ENCODE data around the gene MOCS1. TPM values are rescaled to one million over a fixed set of nuclear protein-coding genes. Genes with fewer than 3 reads are reported as not detected.

Gene MOCS1
- total RNA-seq, 1 donor from 2014 or later = 0.20 TPM

DNA sequence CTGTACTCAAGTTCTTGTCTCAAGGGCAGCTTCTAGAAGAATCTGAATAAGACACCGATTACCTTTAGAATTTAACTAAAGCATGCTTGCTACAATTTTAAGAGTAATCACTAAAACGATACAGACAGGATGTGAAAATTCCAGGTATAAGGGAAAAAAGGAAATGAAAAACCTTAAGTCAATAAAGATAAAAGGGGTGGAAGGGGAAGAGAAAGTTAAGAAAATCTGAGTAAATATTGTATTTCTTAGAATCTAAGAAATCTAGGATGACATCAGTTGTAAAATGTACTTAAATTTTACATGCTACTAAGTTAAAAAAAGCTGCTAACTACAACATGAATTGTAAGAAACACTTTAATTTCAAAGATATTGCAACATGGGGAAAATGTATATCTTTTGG, 30.3 kb upstream of the MOCS1 start:
- ChIA-PET POLR2A (no interaction called here), CTCF (no interaction called here)
- no peak for ATAC-seq (ENCODE audit: low read depth)
- Mint-ChIP-seq H3K27me3 (peaks cover 6% of the 10 kb centered on the region), H3K4me1 (no peaks in the 10 kb centered on the region), H3K36me3 (ENCODE audit: low read depth) (no peaks in the 10 kb centered on the region), H3K9me3 (no peaks in the 10 kb centered on the region), H3K4me3 (no peak overlapping the region), H3K27ac (no peak overlapping the region)
- TF ChIP-seq, protein P1, sequence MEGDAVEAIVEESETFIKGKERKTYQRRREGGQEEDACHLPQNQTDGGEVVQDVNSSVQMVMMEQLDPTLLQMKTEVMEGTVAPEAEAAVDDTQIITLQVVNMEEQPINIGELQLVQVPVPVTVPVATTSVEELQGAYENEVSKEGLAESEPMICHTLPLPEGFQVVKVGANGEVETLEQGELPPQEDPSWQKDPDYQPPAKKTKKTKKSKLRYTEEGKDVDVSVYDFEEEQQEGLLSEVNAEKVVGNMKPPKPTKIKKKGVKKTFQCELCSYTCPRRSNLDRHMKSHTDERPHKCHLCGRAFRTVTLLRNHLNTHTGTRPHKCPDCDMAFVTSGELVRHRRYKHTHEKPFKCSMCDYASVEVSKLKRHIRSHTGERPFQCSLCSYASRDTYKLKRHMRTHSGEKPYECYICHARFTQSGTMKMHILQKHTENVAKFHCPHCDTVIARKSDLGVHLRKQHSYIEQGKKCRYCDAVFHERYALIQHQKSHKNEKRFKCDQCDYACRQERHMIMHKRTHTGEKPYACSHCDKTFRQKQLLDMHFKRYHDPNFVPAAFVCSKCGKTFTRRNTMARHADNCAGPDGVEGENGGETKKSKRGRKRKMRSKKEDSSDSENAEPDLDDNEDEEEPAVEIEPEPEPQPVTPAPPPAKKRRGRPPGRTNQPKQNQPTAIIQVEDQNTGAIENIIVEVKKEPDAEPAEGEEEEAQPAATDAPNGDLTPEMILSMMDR (IDR thresholded peaks at IDR 0.05) = no peak
- DNase-seq = no peak
- intact Hi-C loops (cut with micrococcal nuclease) = no loop called here

DNA sequence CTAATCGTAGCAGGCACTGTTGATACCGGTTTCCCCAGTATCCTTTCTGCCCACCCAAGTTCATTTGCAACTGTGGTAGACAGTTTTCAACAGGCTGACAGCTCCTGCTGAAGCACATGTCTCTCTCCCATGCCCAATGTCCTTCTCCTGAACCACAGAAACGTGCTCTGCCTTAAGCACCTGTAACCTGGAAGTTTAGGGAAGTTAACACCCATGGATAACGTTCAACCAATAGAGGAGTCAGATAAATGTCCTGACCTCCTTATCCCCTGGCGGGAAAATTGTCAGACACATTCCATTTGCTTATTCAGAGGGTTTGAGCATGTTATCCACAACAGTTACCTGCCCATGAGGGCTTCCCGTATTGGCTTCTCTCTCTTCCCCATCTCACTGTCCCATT, 29.8 kb upstream of the MOCS1 start:
- POLR2A ChIA-PET = no interaction called here
- DNase-seq (no peak), ATAC-seq (ENCODE audit: low read depth) (no peak)
- CTCF ChIA-PET = no interaction called here
- H3K27me3 Mint-ChIP-seq = peaks cover 6% of the 10 kb centered on the region
- TF ChIP-seq, protein P1 (IDR thresholded peaks at IDR 0.05) = no peak
- no peaks in the 10 kb centered on the region for H3K4me1 Mint-ChIP-seq
- H3K27ac Mint-ChIP-seq = no peak overlapping the region
- H3K4me3 Mint-ChIP-seq = no peak overlapping the region
- intact Hi-C loops (cut with micrococcal nuclease) = no loop called here
- H3K9me3 Mint-ChIP-seq = peaks cover 2% of the 10 kb centered on the region
- H3K36me3 Mint-ChIP-seq (ENCODE audit: low read depth) = no peaks in the 10 kb centered on the region

GRCh38 chr6:39962831-39963230, 28.6 kb upstream of the MOCS1 start:
- H3K27me3 Mint-ChIP-seq = peaks cover 8% of the 10 kb centered on the region

DNA sequence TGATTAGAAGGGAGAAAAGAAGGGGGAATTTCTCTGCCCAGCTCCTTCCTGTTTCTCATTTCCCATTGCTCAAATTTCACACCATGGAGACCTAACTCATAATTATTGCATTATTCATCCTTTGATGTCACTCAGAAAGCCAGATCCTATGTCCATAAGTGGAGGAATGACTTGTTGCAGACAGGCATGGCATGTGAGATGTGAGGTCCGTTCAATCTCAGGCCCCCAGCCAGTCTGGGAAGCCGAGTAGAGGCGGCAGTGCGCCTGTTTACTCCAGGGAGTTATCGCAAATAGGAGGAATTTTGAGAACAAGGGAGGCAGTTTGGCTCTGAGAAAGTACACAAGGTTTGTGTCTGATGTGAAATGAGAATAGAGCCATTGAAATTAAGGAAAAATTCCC, 26.9 kb upstream of the MOCS1 start:
- no peak overlapping the region for H3K4me3 Mint-ChIP-seq
- intact Hi-C loops (cut with micrococcal nuclease) = no loop called here
- no peak overlapping the region for H3K27ac Mint-ChIP-seq
- TF ChIP-seq, protein P1 (IDR thresholded peaks at IDR 0.05) = no peak
- no peaks in the 10 kb centered on the region for H3K36me3 Mint-ChIP-seq (ENCODE audit: low read depth)
- no peak for DNase-seq
- no peak for ATAC-seq (ENCODE audit: low read depth)
- POLR2A ChIA-PET = no interaction called here
- CTCF ChIA-PET = no interaction called here
- H3K4me1 Mint-ChIP-seq = no peaks in the 10 kb centered on the region
- peaks cover 8% of the 10 kb centered on the region for H3K27me3 Mint-ChIP-seq
- peaks cover 2% of the 10 kb centered on the region for H3K9me3 Mint-ChIP-seq

More at GRCh38 chr6:39962831-39963230, 28.6 kb upstream of the MOCS1 start:
- ChIA-PET CTCF (no interaction called here), POLR2A (no interaction called here)
- ATAC-seq (ENCODE audit: low read depth) (no peak), DNase-seq (no peak)
- no peak overlapping the region for H3K27ac Mint-ChIP-seq
- H3K4me3 Mint-ChIP-seq = no peak overlapping the region
- H3K36me3 Mint-ChIP-seq (ENCODE audit: low read depth) = no peaks in the 10 kb centered on the region
- H3K4me1 Mint-ChIP-seq = no peaks in the 10 kb centered on the region
- TF ChIP-seq, protein P1 (IDR thresholded peaks at IDR 0.05) = no peak
- intact Hi-C loops (cut with micrococcal nuclease) = no loop called here
- H3K9me3 Mint-ChIP-seq = peaks cover 2% of the 10 kb centered on the region

DNA sequence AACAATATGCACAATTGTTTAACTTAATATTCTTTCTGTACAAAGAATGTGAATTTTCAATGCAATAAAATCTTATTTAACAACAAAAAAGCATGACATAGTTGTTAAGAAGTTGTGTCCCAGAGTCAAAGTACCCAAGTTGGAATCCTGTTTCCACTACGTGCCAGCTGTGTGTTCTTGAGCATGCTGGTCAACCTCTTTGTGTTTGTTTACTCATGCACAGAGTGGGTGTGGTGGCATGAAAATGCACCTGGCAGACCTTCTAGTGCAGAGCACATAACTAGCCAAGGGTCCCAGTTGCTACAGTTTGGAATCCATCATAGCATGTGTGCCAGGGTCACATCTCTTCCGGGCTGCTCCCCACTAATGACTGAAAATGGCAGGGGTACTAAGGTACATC, 24.7 kb upstream of the MOCS1 start:
- TF ChIP-seq, protein P1 (IDR thresholded peaks at IDR 0.05) = no peak
- ATAC-seq (ENCODE audit: low read depth) (no peak), DNase-seq (no peak)
- POLR2A ChIA-PET = no interaction called here
- Mint-ChIP-seq H3K4me3 (no peak overlapping the region), H3K36me3 (ENCODE audit: low read depth) (no peaks in the 10 kb centered on the region), H3K27me3 (peaks cover 6% of the 10 kb centered on the region), H3K27ac (no peak overlapping the region), H3K9me3 (peaks cover 2% of the 10 kb centered on the region), H3K4me1 (no peaks in the 10 kb centered on the region)
- CTCF ChIA-PET = no interaction called here
- intact Hi-C loops (cut with micrococcal nuclease) = no loop called here
